Cardiac ventricle fibroblast (primary cell): Measurements from ENCODE around the gene PRR15. TPM values are rescaled to one million over a fixed set of nuclear protein-coding genes. Genes with fewer than 3 reads are reported as not detected.

Experiments used
- total RNA-seq: library from RNA; depleted of rRNA; stranded (reverse); fragments of >200 nt; gene quantifications from 2 replicates; pipeline ENCODE4 v1.2.3, GENCODE V29; 2015

PRR15 gene
- total RNA-seq, result 4.2 and 4.8 TPM in 2 replicates

DNA sequence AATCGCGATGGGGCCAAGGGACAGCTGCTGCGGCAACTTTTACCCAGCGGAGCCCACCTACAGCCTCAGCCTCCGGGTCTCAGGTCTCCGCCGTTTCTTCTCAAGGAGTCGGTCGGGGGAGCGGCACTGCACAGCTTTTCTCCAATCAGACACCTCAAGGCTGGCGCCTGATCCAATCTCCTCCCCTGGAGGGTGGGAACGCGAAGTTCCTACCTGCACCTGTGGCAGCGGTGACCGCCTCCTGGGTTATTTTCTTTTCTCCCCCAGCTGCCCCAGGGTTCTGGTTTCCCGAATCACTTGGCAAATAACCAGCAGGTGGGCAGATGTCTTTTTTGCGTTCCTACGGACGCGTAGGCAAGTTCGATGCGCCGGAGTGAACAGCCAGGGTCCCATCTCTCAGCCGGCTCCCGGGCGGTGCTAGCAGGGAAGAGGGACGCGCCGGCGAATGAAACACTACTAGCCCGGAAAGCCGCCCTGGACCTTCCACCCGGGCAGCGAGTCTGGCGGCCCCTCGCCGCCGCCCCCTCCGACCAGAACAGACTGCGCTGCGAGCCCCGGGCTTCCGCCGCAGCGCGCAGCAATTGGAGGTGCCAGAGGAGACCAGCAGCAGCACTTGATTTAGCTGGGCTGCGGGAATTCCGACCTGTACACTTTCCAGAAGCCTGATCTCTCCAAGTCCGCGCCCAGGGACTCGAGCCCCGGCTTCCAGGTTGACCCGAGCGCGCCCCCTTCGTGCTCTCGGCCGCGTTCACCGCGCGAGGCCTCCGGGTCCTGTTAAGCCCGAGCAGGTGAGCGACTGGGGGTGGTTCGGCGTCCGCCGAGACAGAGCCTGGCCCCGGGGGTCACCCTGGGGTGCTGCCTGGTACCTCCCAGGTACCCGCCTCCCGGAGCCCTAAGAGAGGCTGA, at the start of gene PRR15:
Gene PRR15 (plus strand): TSS at position 246 of the 906 bp plus-strand sequence. CDS start 2,495 bp downstream, outside the sequence.

Other genes with a start within 250 kb of the PRR15 start
- not detected in 2 replicates for gene WIPF3, start 242.7 kb downstream of the PRR15 start, total RNA-seq